PC-3 (cell line): Measurements from ENCODE around the gene GPR15.

Source experiments
- CTCF ChIP-seq: fragments of 300-600 bp; sonication (generic); conservative IDR thresholded peaks from 2 replicates; pipeline ENCODE4 v1.5.1; 2017; ENCODE audit warnings: antibody characterized with exemption, low read depth, mild to moderate bottlenecking, low read length
- EZH2 ChIP-seq: fragments of 300-600 bp; sonication (generic); IDR thresholded peaks from one replicate; pipeline ENCODE4 v1.6.1; 2017; ENCODE audit warnings: antibody characterized with exemption, mild to moderate bottlenecking, low read length; ENCODE audit not compliant: unreplicated experiment

- no peak for TF ChIP-seq CTCF
- TF ChIP-seq EZH2: no peak
These were observed 21.3 kb downstream of the GPR15 start for GRCh38 chr3:98553021-98553563.
